Activated CD8-positive, alpha-beta memory T cell treated with anti-CD3 and anti-CD28 coated beads, Interleukin-2, amount 50 U/mL, for 4 hours (primary cell): ENCODE results near the gene TPRG1L.

Source experiments
- DNase-seq: peaks from one replicate; pipeline ENCODE4 v3.0.0-alpha.2; 2020

The TPRG1L gene

DNA sequence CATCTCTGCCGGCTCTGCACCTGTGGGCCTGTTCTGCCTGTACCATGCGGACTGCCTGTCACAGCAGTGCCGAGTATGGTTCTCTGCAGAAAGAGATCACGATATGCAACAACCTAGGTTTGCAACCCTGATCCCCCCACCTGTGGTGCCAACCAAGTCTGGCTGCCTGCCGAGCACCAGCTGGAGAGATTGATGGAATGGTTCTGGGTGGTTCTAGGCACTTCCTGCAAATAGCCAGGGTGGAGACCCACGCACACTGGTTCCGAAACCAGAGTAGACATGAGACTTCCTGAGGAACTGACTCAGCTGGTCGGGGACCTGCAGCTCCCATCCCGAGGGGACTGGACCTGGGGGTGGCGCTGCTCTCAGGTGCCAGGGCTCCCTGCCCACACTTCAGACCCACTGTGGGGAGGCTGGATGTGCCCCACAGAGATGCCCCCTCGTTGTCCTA, 5.4 kb downstream of the TPRG1L start:
- DNase-seq, result no peak

DNA sequence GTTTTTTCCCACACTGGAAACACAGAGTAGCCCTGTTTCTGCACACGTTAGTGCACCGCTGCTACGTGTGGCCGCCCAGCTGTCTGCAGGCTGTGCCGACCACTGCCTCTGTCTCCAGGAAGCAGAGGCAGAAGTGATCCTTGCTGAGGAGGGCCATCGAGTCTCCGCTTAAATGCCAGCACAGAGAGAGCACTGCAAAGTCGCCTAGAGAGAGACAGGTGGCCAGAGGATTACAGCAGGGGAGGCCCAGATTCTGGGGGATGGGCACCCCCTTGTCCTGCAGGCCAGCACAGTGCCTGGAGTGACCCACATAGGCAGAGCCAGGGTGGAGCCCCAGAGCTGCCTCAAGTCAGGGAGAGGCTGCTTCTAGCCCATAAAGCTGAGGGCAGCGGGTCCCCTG, 6.1 kb downstream of the TPRG1L start:
- no peak for DNase-seq

DNA sequence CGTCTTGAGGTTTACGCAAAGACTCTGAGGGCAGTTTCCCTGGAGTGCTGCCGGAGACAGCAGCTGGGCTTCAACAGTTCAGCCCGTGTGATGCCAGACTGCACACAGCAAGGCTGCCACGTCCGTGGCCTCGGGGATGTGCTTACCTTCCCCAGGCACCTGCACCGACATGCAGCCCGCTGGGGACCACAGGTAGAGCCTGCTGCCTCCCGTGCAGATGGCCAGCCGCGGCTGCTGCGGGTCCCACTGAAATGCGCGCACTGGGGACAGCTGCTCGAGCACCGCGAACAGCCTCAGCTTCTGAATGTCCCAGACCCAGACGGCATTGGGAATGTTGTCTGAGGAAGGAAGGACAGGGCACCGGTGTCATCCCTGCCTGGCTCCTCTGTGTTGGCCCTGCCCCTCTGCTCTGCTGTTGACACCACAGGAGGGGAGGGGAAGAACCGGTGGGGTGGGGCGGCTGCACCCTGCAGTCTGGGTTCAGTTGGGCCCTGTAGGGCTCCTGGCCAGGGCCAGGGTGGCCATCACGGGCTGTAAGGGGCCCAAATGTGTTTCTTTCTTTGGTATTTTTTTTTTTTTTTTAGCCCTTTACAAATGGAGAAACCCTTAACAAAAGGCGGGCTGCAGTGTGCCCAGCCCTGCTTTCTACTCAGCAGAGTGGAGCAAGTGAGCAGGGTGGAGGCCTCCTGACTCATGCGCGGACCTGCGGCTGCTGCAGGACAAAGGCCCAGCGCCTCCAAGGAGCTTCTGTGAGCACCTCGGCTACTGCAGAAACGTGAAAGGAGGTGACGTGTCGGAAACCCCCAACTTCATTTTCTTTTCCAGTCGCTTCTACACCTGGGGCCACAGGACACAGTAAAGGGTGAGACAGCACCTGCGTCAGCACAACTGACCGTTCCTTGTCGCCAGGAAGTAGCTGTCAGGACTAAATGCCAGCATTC, 6.8 kb downstream of the TPRG1L start:
- DNase-seq, result no peak

DNA sequence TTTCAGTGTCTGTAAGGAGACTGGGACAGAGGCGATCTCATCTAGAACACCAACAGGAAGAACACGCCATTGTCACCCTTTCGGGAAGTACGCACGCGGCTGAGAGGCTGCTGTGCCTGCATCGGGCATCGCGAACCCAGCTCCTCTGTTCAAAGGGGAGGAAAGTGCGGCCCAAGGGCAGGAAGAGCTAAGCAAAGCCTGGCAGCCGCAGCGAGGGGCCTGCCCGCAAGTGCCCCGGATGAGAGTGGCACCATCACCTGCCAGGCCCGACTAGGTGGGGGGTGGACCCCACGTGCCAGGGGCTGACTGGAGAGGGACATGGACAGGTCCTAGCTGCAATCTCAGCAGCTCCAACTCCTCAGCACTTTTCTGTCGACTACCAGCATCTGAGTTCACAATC, 7.5 kb downstream of the TPRG1L start:
- no peak for DNase-seq

DNA sequence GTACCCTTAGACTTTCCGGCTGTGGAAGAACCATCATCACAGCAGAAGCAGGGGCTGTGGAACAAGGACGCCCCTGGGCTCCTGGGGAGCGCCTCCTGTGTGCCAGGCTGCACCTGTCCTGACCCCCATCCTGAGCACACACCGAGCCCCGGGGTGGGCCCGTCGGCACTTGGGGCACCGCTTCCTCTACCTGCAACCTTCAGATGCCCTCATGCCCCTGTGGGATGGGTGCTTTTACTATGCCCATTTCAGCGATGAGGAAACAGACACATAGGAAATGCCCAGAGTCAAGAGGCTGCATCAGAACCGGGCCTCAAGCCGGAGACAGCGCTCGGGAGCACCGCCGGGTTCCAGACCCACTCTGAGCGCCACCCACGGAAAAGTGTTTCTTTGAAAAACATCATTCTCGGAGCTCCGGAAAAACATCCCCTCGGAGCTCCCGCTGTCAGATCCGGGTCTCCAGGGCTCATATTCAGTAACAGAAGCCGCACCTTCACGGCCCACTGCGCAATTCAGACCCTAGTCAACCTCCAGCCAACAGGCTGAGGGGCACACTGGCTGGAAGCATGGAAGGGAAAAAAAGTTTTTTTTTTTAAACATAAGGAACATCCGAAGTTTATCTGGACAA, 8.0 kb downstream of the TPRG1L start:
- no peak for DNase-seq

DNA sequence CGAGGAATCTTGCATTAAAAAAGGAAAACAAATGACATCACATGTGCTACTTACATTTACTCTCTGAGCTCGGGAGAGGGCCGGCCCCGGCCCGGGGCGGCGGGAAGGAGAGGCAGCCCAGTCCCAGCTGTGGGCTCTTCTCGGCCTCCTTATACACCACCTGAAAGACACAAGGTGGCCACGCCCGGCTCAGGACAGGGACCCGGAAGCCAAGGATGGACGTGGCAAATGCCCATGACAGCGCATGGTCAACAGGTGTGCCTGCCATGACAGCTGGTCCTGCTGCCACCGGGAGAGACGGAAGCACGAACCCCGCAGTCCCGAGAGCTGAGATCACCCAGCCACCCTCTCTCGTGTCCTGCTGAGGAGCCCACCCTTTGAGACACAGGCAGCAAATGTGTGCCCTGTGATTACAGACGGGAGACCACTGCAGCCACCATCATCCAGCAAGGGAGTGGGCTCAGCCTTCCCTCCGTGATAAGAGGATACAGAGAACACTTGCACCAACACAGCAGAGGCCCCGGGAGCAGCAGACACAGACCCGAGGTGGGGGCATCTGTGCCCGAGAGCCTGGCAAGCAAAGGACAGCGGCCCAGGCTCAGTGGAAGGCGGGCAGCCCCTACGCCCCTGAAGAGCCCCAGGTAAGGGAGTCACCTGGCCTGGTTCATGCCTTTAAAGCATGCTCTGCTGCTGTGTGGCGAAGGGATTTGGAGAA, 8.7 kb downstream of the TPRG1L start:
- DNase-seq, result no peak

DNA sequence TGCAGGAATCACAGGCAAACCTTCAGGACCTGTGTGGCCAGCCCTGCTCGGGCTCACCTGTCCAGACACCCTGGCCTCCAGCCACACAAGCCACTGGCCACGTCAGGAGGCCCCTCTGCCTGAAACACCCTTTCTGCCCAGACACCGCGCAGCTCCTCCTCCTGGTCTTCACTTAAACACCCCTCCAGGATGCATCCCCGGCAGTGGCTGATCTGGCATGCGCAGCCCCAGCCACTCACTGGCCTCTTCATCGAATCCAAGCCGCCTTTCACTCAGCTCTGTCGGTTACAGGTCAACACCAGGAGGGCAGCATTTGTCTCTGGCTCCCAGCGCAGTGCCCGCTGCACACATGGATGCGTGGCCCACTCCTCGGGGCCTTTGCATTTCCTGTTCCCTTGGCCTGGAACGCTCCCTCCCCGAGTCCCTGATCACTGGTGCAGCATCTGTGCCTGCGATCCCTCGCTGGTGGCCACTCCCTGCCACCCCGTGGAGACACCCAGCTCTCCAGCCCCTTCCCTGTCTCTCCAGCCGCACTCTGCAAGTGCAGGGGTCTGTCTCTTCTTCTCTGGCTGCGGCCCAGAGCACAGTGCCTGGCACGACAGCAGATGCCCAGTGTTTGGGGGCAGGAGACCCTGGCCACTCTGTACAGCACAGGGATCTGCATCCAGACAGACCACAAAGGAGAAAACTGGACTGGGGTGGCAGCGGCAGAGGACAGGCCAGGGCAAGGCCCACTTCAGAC, 9.4 kb downstream of the TPRG1L start:
- DNase-seq, result no peak

DNA sequence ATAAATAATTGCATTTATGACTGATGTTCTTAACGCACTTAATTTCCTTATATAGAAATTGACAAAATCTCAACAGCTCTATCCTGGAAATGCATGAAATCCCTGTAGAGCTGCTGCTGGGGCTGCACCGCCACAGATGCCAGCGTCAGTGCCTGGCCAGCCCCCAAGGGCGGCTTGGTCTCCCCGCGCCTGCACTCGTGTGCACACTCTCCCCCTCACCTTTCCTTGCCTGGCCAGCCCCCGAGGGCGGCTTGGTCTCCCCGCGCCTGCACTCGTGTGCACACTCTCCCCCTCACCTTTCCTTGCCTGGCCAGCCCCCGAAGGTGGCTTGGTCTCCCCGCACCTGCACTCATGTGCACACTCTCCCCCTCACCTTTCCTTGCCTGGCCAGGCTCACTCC, 11.3 kb downstream of the TPRG1L start:
- no peak for DNase-seq

DNA sequence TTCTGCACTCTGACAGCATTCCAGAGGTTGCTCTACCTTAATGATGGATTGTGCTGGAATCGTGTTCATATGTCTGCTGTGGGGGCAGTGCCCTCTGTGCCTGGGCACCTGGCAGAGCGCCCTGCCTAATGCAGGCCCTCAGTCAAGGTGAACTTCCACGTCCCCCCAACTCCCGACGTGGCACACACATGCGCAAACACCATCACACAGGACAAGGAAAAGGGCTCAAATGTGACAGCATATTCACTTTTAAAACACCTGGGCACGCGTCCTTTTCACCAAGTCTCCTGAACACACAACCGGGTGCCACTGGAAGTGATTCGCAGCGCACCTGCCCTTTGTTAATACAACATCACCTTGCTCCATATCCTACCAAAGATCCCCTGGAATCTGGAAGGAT, 11.7 kb downstream of the TPRG1L start:
- DNase-seq, result no peak

DNA sequence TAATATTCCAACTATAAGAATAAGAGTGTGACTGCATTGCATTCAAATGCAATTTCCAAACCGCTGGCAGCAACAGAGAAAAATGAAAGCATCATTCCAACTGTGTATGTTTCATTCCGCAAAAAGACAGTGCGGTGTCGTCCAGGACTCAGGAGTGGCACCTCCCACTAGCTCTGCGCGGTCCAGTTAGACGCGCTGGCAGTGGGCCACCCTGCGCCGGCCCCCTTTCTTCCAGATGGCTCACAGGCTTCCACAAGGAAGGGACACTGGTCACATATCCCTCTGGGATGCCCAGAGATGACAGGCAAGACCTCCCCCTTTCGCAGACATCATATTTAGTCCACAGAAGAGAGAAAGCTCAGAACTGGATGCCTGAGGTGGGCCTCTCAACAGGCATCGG, 13.2 kb downstream of the TPRG1L start:
- no peak for DNase-seq

DNA sequence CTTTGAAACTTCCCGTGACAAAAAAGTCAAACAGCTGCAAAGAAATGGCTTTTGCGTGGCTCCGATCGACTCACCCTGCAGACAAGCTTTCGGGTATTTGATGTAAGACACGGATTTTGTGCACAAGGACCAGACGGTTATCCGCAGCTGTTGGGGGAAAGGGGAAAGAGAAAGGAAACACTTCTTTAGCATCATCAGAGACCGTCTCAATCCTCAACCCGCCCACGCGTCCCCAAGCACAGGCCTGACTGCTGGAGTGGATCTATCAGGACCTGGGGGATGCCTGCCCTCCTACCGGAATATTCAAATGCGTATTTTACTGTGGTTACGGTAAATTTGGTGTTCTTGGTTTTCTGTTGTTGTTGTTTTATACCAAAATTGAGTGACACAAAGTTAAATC, 13.9 kb downstream of the TPRG1L start:
- DNase-seq, result no peak

DNA sequence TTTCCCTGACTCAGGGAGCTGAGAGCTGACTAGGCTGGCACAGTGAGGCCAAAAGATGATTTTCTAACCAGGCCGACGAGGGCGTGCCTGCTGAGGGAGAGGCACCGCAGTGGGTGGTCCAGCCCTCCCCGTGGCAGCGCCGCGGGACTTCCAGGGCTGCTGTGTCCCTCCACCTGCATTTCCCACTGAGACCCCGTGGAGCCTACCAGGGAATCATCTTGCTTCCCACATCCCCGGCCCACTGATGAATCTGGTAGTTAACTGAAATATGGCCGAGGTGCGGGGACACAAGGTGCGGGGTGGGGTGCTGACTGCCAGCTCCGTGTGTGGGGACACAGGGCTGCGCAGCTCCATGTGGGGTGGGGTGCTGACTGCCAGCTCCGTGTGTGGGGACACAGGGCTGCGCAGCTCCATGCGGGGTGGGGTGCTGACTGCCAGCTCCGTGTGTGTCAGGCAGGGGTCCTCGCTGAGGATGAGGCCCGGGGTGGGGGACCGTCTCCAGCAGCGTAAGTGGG, 14.6 kb downstream of the TPRG1L start:
- DNase-seq, result no peak

DNA sequence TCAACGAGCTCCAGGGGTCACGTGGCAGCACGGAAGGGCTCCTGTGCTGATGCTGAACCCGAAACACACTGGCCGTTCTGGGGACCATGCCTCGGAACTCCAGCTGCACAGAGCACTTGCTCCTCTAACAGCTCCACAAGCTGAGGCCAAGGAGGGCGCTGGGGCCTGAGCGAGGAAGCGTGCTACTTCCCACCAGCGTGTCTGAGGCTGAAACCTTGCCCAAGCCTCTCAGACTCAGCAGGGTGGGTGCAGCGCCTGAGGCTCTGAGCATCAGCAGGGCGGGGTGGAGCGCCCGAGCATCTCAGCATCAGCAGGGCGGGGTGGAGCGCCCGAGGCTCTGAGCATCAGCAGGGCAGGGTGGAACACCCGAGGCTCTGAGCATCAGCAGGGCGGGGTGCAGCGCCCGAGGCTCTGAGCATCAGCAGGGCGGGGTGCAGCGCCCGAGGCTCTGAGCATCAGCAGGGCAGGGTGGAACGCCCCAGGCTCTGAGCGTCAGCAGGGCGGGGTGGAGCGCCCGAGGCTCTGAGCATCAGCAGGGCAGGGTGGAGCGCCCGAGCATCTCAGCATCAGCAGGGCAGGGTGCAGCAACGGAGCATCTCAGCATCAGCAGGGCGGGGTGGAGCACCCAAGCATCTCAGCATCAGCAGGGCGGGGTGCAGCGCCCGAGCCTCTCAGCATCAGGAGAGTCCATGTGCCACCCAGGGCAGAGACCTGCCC, 15.5 kb downstream of the TPRG1L start:
- DNase-seq, result no peak

DNA sequence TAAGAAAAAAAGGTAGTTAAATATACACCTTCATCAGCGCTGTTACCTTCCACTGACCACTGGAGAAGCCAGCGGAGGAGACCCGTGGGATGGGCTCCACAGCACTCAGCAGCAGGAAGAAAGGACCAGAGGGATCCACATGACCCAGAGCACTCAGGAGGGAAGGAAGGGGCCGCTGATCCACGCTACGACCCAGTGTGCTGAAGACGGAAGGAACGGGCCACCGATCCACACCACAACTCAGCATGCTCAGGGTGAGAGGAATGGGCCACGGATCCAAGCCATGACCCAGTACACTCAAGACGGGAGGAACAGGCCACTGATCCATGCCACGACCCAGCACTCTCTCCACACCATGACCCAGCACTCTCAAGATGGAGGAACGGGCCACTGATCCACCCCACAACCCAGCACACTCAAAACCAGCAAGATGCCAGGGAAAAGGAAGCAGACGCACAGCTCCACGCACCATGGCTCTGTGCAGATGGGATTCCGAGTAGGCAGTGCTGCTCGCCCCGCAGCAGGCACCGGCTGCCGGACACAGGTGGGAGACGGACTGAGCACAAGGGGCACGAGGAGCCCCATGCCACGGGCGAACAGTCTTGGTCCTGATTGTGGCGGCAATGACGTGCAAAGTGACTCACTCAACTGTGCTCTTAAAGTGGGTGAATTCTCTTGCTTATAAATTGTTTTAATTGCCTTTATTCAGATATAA, 16.4 kb downstream of the TPRG1L start:
- no peak for DNase-seq

DNA sequence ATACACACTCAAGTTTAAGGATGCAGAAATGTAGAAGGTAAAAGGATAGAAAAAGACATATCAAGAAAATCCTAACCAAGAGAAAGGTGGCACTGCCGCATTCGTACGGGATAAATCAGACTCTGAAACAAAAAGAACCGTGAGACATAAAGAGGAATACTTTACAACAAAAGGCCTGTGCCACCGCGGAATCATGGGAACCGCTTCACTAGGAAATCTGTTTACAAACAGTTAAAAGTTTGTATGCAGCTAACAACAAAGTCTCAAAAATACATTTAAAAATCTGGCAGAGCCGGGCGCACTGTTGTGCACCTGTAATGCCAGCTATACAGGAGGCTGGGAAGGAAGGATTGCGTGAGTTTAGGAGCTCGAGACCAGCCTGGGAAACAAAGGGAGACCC, 17.0 kb downstream of the TPRG1L start:
- no peak for DNase-seq

DNA sequence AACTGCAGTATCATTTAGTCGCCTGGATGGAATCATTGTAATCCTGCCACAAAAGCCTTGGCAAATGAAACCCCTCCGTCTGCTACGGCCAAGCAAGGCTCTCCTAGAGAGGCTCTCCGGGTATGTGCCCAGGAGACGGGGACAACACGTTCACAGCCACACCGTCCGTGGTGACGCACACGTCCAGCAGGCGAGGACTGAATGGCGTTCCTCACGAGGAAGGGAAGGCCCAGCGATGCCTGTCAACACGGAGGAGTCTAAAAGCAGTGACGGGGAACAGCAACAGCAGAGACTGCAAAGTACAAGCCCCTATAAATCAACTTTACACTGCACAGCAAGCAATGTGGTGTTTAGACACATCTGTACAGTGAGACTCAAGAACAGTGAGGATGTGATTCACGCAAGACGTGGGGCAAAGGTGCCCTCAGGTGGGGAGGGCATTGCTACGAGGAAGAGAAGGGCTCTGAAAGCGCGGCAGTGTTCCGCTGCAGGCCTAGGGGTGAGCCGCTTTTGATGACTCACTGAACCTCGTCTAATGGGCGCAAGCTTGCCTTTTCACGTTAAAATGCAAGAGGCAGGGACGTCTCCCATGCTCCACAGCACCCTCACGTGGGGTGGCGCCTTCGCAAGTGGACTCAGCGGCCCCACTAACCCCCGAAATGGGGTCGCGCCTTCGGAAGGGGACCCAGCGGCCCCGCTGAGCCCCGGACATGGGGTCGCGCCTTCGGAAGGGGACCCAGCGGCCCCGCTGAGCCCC, 18.3 kb downstream of the TPRG1L start:
- DNase-seq, result no peak

DNA sequence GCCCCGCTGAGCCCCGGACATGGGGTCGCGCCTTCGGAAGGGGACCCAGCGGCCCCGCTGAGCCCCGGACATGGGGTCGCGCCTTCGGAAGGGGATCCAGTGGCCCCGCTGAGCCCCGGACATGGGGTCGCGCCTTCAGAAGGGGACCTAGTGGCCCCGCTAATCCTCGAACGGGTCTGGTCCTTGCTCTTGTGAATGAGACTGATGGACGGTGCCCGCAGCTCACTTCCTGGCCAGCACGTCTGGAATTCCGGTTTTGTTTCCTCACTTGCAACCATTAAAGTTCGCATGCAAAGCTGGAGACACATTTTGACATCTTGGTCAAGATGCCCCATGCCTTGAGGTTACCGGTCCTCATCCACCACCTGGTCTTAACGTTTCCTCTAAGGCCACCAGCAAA, 19.5 kb downstream of the TPRG1L start:
- DNase-seq, result no peak

DNA sequence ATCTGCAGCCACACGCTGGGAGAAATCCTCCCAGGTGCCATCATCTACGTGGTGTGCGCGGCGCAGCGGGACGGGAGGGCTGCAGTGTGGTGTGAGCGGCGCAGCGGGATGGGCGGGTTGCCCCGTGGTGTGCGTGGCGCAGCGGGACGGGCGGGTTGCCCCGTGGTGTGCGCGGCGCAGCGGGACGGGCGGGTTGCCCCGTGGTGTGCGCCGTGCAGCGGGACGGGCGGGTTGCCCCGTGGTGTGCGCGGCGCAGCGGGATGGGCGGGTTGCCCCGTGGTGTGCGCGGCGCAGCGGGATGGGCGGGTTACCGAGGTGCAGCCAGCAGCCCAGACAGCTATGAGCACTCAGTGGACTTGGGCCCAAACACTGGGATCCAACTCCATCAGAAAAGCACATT, 20.4 kb downstream of the TPRG1L start:
- no peak for DNase-seq

DNA sequence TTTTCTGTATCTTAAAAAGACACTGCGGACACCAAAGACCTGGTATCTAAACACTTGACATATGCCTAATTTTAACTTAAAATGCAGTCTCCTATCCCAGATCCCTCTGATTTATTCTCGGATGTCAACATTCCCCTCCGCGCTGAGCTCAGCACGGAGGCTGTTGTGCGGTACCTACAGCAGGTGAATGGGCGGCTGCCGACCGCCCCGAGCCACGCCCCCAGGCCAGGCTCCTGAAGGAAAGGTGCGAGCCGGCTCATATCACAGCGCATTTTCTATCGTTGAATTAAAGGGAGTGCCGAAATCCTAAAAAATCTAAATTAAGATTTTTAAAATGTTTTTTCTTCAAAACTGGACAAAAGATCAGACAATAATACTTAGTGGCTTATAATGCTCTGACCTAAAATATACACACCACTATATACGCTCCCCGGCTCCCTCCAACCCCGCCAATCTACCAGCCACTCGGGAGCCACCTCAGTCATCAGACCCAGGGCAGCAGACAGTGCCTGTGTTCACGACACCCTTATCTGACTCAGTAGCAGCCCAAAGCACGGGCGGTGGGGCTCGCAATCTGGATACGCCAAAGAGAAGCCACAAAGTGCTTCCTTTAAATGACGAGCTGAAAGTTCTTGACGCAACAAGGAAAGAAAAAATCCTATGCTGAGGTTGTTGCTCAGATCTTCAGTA, 21.0 kb downstream of the TPRG1L start:
- DNase-seq, result no peak

DNA sequence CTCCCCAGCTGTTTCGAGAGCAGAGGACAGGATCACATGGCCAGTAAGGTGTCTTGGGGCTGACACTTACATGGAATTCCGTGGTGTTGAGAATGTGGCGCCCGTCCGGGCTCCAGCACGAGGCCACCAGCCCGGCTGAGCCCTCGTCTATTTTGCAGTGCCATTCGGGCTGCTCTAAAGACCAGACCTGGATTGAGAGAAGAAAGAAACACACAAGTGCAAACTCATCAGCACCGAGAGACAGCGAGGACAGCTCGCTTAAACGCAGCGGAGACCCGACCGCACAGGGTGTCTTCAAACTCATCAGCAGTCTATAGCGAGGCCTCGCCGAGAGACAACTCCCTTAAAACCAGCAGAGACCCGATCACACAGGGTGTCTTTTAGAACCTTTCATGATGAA, 21.8 kb downstream of the TPRG1L start:
- no peak for DNase-seq
